Measurements from ENCODE around the gene PGLYRP4. TPM values are rescaled to one million over a fixed set of nuclear protein-coding genes. Genes with fewer than 3 reads are reported as not detected.
A peak's percentile ranks its signal among the peaks of the same experiment; 100 is the strongest.

Gene PGLYRP4
- polyA plus RNA-seq, 3 donors = not detected

- H4K20me1 ChIP-seq (ENCODE audit: insufficient read depth, low read length) = peaks cover 1% of the 10 kb centered on the region
- DNase-seq = peak; percentile 64 to 81 (median 73)
- no peaks in the 10 kb centered on the region for H3K36me3 ChIP-seq (replicated peaks in 1 of 2; ENCODE audit: control insufficient read depth in 1 of 2, insufficient read depth in 2 of 2, low read length in 2 of 2)
- no peaks in the 10 kb centered on the region for H3K27me3 ChIP-seq (ENCODE audit: control insufficient read depth in 2 of 2, insufficient read depth in 2 of 2, low read length in 2 of 2)
- H3K9ac ChIP-seq (ENCODE audit: insufficient read depth, low read length, poor library complexity, severe bottlenecking) = no peak overlapping the region
- peaks cover 41% of the 10 kb centered on the region for H3K4me1 Mint-ChIP-seq
- peaks cover 0 to 3% (median 0%) of the 10 kb centered on the region in 7 donors for H3K9me3 Mint-ChIP-seq
- no peaks in the 10 kb centered on the region for H3K9me3 ChIP-seq (replicated peaks in 1 of 2; ENCODE audit: control insufficient read depth in 1 of 2, insufficient read depth in 1 of 2, low read length in 2 of 2)
- no peaks in the 10 kb centered on the region for H3K36me3 Mint-ChIP-seq
- no peak overlapping the region for H3K27ac ChIP-seq (ENCODE audit: low read depth in 1 of 2, low read length in 2 of 2)
- peak; percentile 97 for TF ChIP-seq CTCF (IDR thresholded peaks at IDR 0.05)
- H3K27ac Mint-ChIP-seq = no peak overlapping the region
- no peak overlapping the region for H3K4me3 ChIP-seq (replicated peaks in 1 of 3; ENCODE audit: low read depth in 2 of 3, low read length in 3 of 3)
- no peak overlapping the region for H3K4me2 ChIP-seq (replicated peaks; ENCODE audit: extremely low read depth, low read length, poor library complexity, severe bottlenecking)
- peaks cover 37 to 45% of the 10 kb centered on the region in 2 donors for H3K4me1 ChIP-seq (ENCODE audit: control insufficient read depth in 1 of 2, insufficient read depth in 2 of 2, low read length in 2 of 2)
- WGBS (ENCODE audit: insufficient coverage) = 0% methylated on average over 4 of the region's 4 CpGs
- no peak overlapping the region for H3K4me3 Mint-ChIP-seq
- H3K27me3 Mint-ChIP-seq (ENCODE audit: low read depth in 3 of 3) = peaks cover 6 to 9% (median 8%) of the 10 kb centered on the region in 3 donors
- H3K79me2 ChIP-seq (ENCODE audit: insufficient read depth, low read length) = peaks cover 23% of the 10 kb centered on the region
- intact Hi-C loops (cut with micrococcal nuclease) = loop anchor here (1.0 to 2.0 kb wide), 3 partner anchors 52 to 143 kb away; no protein-coding TSS in a partner anchor
- no peak overlapping the region for H2AFZ ChIP-seq (ENCODE audit: insufficient read depth, low read depth, low read length, poor library complexity, severe bottlenecking)
Observed at GRCh38 chr1:153352523-153352922, 3.9 kb upstream of the PGLYRP4 start.

- H3K27ac Mint-ChIP-seq = no peak overlapping the region
- Histone ChIP-seq H3K9me3 (replicated peaks in 1 of 2; ENCODE audit: control insufficient read depth in 1 of 2, insufficient read depth in 1 of 2, low read length in 2 of 2) (no peaks in the 10 kb centered on the region), H2AFZ (ENCODE audit: insufficient read depth, low read depth, low read length, poor library complexity, severe bottlenecking) (no peak overlapping the region), H3K4me3 (replicated peaks in 1 of 3; ENCODE audit: low read depth in 2 of 3, low read length in 3 of 3) (no peak overlapping the region), H3K27ac (ENCODE audit: low read depth in 1 of 2, low read length in 2 of 2) (no peak overlapping the region), H3K36me3 (replicated peaks in 1 of 2; ENCODE audit: control insufficient read depth in 1 of 2, insufficient read depth in 2 of 2, low read length in 2 of 2) (no peaks in the 10 kb centered on the region), H3K4me1 (ENCODE audit: control insufficient read depth in 1 of 2, insufficient read depth in 2 of 2, low read length in 2 of 2) (peaks cover 28 to 38% of the 10 kb centered on the region in 2 donors), H3K4me2 (replicated peaks; ENCODE audit: extremely low read depth, low read length, poor library complexity, severe bottlenecking) (no peak overlapping the region), H3K79me2 (ENCODE audit: insufficient read depth, low read length) (peaks cover 2% of the 10 kb centered on the region), H4K20me1 (ENCODE audit: insufficient read depth, low read length) (no peaks in the 10 kb centered on the region), H3K9ac (ENCODE audit: insufficient read depth, low read length, poor library complexity, severe bottlenecking) (no peak overlapping the region), H3K27me3 (ENCODE audit: control insufficient read depth in 2 of 2, insufficient read depth in 2 of 2, low read length in 2 of 2) (no peaks in the 10 kb centered on the region)
- DNase-seq = no peak
- peaks cover 6 to 17% (median 12%) of the 10 kb centered on the region in 3 donors for H3K27me3 Mint-ChIP-seq (ENCODE audit: low read depth in 3 of 3)
- peaks cover 0 to under 1% (median 0%) of the 10 kb centered on the region in 7 donors for H3K9me3 Mint-ChIP-seq
- H3K36me3 Mint-ChIP-seq = no peaks in the 10 kb centered on the region
- H3K4me3 Mint-ChIP-seq = no peak overlapping the region
- H3K4me1 Mint-ChIP-seq = peaks cover 34% of the 10 kb centered on the region
- intact Hi-C loops (cut with micrococcal nuclease) = no loop called here
- WGBS (ENCODE audit: insufficient coverage) = 0% methylated on average over 1 of the region's 1 CpG
- no peak for TF ChIP-seq CTCF (IDR thresholded peaks at IDR 0.05)
Observed at GRCh38 chr1:153350321-153350957, 1.8 kb upstream of the PGLYRP4 start.

Data from CD14-positive monocyte (primary cell).